ENCODE data around the gene TSPAN18.

Gene TSPAN18

GRCh38 chr11:44711113-44711786 lies 15.5 kb upstream of the TSPAN18 start:
- no peak for DNase-seq

GRCh38 chr11:44711787-44712608 lies 14.8 kb upstream of the TSPAN18 start:
- DNase-seq: no peak

- DNase-seq: no peak
These were observed 13.7 kb upstream of the TSPAN18 start for GRCh38 chr11:44713022-44713421.

GRCh38 chr11:44716256-44716655 lies 10.5 kb upstream of the TSPAN18 start:
- no peak for DNase-seq

- no peak for DNase-seq
These were observed 8.7 kb upstream of the TSPAN18 start for GRCh38 chr11:44718057-44718456.

- no peak for DNase-seq
These were observed 8.0 kb upstream of the TSPAN18 start for GRCh38 chr11:44718612-44719390.

- DNase-seq: no peak
These were observed 1.6 kb upstream of the TSPAN18 start for GRCh38 chr11:44725016-44725685.

GRCh38 chr11:44725757-44726282 lies 942 bp upstream of the TSPAN18 start:
- DNase-seq: no peak

- DNase-seq: no peak
These were observed 281 bp downstream of the TSPAN18 start for GRCh38 chr11:44727114-44727372.

- no peak for DNase-seq
These were observed 868 bp downstream of the TSPAN18 start for GRCh38 chr11:44727373-44728287.

- DNase-seq: no peak
These were observed 1.7 kb downstream of the TSPAN18 start for GRCh38 chr11:44728491-44728910.

GRCh38 chr11:44729063-44729462 lies 2.3 kb downstream of the TSPAN18 start:
- DNase-seq: no peak

- DNase-seq: no peak
These were observed 3.0 kb downstream of the TSPAN18 start for GRCh38 chr11:44729713-44730112.

GRCh38 chr11:44730775-44731174 lies 4.0 kb downstream of the TSPAN18 start:
- DNase-seq: no peak

GRCh38 chr11:44731685-44732430 lies 5.1 kb downstream of the TSPAN18 start:
- DNase-seq: no peak

- DNase-seq: no peak
These were observed 5.8 kb downstream of the TSPAN18 start for GRCh38 chr11:44732564-44732963.

- DNase-seq: no peak
These were observed 7.1 kb downstream of the TSPAN18 start for GRCh38 chr11:44733877-44734276.

GRCh38 chr11:44734843-44735381 lies 8.2 kb downstream of the TSPAN18 start:
- DNase-seq: no peak

GRCh38 chr11:44736791-44737190 lies 10.0 kb downstream of the TSPAN18 start:
- no peak for DNase-seq

GRCh38 chr11:44737245-44738085 lies 10.7 kb downstream of the TSPAN18 start:
- no peak for DNase-seq
